DMS 273 (cell line): ENCODE data around the gene GLP2R.
A peak's percentile ranks its signal among the peaks of the same experiment; 100 is the strongest.

ENCODE experiments used
- DNase-seq: peaks from one replicate; lab custom pipeline; 2025; ENCODE audit not compliant: unreplicated experiment; lab: John Stamatoyannopoulos, UW

The GLP2R gene

DNA sequence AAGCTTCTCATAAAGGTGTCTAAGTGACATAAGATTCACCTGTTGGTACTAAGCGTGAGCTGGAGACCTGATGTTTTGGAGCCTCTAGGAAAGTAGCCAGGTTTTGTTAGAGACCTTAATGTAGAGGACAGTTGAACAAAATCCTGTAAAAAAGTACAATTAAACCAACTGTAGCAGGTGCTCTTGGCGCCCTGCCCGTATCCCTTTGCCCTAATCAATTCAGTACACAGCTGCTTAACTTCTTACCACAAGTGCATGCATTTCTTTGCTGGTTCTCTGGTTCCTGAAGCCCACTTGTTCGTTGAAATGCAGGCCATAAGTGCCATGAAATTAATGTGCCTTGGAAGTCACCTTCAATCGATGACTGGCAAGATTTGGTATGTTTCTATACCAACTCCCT lies 24.4 kb downstream of the GLP2R start:
- peak; percentile 30 for DNase-seq

DNA sequence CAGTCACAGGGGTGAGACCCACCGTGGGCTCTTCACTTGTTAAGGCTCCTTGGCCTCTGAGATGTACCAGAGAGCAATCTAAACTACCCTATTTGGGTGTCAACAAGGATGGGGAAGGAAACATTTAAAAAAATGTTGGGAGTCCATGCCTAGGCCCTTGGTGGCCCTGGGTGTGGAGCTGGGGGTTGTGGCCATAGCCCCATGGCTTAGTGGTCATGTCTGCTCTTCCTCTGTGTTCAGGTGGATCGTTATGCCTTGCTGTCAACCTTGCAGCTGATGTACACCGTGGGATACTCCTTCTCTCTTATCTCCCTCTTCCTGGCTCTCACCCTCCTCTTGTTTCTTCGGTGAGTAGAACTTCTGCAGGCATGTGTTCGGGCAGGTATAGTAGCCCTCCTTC lies 28.5 kb downstream of the GLP2R start:
- DNase-seq, result no peak

DNA sequence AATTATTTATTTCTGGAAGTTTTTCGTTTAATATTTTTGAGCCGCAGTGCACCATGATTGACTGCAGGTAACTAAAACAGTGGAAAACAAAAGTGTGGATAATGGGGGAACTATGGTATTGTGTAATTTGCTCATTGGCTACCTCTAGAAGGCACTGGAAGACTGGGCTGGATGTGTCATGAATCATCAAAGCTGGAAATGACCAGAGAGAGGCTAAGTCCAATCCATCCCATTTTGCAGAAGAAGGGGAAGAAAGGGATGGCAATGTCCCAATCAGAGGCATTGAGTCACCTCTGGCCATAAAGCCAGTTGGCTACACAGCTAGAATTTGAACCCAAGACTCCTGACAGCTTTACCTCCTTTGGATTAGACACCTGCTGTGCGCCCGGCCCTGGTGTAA lies 29.3 kb downstream of the GLP2R start:
- no peak for DNase-seq

DNA sequence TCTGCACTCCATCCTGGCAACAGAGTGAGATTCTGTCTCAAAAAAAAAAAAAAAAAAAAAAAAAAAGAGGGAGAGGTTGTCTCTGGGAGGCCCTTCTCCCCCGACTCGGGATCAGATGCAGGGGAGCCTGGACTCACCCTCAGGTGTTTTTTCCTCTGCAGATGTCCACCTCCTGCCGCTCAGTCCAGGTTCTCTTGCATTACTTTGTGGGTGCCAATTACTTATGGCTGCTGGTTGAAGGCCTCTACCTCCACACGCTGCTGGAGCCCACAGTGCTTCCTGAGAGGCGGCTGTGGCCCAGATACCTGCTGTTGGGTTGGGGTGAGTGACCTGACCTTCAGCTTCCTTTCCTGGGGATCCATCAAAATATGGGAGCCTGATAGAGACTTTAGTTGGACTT lies 34.1 kb downstream of the GLP2R start:
- no peak for DNase-seq

DNA sequence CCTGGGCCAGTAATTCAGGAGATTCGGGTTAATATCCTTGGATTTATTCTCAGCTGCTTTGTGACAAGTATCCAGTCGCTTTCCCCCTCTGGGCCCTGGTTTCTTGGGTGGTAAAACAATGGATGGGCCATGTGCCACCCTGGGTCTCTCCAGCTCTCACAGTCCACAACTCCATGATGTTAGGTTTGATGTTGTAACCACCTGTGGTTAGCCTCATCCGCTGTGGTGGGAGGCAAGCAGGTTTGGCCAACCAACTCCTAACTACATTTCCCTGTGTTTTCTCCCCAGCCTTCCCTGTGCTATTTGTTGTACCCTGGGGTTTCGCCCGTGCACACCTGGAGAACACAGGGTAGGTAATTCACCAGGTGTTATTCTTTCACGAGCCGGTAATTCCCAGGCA lies 35.1 kb downstream of the GLP2R start:
- DNase-seq, result no peak

DNA sequence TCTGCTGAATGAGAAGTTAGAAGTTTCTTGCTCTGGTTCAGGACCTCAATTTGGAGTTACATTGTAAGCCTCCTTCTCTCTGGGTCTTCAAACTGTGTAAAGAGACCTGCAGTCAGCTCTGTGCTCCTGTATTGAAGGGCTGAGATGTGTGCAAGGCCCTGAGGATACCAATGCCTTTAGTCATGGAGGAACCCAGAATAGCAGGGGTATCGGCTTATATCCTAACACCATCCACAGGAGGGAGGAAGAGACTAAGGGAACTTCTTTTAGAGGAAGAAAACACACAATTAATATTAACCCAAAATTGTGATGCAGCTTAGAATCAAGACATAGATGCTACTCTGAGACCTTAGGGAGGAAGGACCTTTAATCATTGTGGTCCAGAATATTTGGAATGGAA lies 36.5 kb downstream of the GLP2R start:
- no peak for DNase-seq

DNA sequence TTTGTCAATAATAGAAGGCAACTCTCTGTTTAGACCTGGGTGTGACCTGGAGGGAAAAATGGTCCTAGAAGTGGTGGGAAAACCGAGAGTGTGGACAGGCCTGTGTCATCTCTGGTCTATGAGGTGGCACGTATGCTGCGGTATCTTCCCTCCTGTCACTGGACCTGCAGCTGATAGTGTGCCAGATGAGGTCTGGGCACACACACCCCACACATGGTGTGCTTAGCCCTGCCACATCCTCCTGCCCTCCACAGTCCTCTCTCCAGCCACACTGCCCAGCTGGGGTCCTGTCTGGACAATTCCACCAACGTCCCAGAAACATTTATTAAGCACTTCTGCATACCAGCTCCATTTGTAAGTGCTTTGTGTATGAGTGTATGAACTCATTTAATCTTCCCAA lies 37.2 kb downstream of the GLP2R start:
- DNase-seq, result no peak

DNA sequence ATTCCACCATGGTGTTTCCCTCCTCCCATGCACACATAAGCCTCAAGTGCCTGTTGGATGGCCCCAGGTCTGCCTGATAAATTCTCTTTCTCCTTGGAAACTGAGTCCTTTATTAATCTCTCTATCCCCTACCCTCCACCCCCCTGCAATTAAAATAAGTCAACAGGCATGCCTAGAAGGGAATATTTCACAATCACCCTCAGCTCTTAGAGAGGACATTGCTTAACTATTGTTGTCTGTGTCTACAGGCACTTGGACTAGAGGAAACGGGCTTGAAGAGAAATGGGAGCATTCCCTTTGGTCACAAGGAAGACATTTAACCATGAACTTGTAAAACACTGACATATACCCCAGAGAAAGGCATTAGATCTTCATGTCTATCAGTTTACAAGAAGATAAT lies 39.9 kb downstream of the GLP2R start:
- DNase-seq, result no peak

DNA sequence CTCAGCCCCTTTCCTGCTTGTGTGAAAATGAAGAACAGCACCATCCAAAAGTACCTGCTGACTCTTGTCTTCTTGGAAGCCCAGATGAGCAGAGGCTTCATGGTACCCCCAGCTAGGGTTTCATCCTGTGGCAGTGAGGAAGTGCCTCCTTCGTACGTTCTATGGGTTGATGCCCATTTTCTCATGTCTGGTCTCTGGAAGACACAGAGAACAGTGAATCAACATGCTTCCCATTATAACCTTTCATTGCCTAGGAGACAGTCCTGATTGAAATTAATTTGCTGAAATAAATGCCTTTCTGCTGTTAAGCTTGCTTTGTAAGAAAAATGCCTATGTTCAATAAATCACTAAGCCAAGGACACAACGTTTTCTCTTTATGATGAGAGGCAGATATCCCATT lies 42.8 kb downstream of the GLP2R start:
- no peak for DNase-seq

DNA sequence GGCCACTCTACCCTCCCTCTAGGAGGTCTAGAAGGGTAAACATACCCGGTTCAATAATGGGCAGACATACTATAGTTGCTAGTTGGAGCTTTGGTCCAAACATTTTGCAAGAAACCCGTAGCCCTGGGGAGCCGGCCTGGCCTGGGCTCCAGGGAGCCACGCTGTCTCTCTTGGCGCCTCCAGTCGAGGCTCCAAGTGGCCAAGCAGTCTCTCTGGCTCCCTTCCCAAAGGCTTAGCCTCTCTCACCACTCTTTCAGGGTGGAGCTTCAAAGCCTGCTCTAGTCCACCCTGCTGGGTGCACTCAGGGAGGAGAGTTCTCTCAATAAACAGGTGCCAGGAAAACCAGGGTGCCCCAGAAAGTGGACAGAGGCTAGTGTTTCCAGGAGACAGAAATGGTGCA lies 47.1 kb downstream of the GLP2R start:
- no peak for DNase-seq

DNA sequence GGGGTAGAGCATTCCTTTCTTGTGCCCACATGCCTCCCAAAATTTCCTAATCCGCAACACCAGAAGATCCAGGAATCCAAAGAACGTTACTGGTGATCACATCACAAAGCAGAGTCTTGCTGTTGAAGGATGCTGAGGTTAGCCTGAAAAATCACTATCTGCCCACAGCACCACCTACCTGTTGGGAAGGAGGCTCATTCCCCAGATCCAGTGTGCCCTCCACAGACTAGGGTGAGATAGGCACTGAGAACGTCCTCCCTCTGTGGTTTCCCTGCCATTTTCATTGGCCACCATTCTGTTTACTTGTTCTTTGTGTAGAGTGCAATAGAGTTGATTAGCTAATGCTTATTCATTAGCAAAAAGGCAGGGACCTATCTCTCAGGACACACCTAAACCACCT lies 49.0 kb downstream of the GLP2R start:
- DNase-seq, result no peak

DNA sequence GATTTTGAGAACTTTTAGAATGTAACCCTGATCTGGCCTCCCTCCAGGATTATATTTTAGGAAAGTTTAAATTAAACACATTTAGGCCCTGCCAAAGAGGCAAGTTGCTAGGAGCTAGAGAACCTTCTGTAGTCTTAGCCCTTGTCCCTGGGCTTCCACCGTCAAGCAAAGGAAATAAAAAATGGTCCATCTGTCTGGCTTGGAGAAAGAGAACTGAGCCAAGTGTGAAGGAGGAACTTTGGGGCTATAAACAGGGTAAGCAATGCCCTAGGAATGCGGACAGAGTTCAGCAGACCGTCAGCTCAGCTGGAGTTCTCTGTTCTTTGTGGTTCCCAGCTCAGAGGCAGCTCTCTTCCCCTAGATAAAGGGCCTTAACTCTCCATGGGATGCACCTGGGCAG lies 49.7 kb downstream of the GLP2R start:
- DNase-seq, result no peak

DNA sequence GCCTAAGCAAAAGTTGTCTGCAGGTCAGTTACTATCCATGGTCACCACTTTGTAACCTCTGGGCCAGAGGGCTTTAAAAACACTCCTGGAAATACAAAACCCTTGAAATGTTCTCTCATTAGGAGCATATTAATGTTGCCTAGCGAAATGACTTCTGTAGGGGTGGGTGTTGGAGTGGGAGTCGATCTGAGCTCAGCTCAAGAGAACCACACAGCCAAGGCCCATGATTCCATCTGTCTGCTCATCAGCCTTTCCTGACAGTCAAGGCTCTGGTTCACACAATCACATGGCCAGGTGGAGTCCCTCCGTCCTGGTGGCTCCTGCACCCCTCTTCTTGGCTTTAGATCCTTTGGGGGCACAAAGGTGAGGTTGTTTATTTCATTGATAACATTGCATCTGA lies 52.6 kb downstream of the GLP2R start:
- no peak for DNase-seq

DNA sequence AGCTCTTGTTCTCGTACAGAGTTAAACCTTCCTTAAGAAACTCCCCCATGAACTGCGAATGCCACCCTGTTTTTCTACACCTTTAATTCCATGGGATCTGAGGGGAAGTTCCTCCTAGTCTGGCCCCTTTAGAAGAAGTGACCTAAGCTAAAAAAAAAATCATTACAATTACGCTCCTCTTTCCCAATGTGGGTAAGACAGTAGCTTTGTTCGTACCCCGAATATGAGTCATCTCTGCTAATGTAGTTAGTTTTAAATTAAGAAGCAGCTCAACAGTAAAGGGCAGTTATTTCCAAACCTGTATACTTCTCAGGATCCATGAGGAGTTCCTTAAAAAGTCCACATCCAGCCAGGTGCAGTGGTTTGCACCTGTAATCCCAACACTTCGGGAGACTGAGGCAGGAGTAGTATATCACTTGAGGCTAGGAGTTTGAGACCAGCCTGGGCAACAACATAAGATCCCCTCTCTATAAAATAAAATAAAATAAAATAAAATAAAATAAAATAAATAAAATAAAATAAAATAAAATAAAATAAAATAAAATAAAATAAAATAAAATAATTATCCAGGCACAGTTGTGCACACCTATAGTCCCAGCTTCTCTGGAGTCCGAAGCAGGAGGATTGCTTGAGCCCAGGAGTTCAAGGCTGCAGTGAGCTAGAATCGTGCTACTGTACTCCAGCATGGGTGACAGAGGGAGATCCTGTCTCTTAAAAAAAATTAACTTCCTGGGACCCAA lies 53.2 kb downstream of the GLP2R start:
- DNase-seq, result no peak

DNA sequence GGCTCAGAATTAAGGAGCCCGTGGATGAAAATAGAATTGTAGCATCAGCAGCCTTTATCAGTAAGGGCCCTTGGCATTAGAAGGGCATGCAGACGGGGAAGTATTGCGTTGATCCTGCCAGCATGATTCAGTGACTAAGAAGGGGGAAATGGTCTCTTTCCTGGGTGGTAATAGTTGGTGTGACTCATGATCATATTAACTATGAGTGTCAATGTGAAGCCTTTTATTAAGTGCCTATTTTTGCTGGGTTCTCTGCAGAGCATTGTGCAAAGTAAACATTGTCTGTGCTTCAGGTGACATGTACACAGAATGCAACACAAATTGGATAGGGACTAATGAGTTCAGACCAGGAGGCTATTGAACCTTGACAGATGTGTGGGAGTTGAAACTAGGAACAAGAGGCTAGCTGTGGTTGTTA lies 54.9 kb downstream of the GLP2R start:
- DNase-seq, result no peak

DNA sequence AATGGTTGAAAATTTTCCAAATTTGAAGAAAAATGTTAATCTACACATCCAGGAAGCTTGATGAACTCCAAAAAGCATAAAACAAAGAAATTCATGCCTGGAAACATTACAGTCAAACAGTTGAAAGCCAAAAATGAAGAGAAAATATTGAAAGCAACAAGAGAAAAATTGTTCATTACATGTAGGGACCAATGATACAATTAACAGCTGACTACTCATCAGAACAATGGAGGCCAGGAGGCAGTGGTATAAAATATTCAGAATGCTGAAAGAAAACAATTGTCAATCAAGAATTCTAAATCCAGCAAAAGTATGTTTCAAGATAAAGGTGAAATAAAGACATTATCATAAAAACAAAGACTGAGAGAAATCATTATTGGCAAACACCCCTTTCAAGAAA lies 57.7 kb downstream of the GLP2R start:
- no peak for DNase-seq

DNA sequence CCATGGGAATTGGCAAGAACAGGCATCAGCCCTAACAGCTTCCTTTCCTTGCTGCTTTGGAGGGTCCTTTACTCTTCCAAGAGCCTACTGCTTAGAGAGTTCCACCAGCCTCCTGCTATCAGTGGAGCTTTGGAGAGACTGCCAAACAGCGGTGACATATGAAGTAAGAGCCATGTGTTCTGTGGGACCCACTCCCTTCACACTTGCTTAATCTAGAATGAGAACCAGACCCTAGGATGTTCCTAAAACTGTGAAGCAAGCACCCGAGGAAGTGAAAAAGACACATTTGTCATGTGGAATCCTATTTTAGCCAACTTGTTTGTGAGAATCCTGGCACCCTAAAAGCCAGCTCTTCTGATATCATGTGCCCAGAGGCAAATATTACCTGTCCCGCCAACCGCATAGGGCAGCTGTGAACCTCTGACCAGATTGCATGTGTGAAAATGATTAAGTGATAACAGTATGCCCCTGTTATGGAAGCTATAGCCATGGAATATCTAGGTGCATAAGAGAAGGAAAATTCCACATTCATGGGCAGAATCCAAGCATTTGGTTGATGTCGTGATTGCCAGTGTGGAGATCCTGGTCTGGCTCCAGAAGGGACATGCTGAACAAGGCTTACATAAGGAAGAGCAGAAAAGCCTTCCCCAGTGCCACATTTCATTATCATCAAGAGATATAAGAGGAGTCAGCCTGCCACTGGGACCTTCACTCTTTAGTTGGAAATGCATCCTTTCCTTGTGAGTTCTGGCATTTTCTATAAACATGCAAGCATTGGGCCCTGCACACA lies 60.6 kb downstream of the GLP2R start:
- no peak for DNase-seq

DNA sequence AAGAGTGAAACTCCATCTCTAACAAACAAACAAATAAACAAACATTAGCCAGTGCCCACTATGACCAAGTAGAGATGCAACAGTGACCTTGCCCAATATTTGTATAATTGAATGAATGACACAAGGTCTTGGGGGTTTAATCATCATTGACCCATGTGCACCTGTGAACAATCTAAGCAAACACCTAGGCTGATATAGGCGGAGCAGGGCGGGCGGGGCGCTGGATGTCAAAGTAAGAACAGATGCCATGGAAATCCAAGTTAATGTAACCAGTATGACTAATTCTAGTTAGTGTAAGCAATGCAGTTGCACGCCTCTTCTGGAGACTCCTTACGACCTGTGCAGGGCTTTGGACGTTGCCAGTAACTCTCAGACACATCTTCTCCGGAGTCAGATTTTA lies 61.8 kb downstream of the GLP2R start:
- no peak for DNase-seq

DNA sequence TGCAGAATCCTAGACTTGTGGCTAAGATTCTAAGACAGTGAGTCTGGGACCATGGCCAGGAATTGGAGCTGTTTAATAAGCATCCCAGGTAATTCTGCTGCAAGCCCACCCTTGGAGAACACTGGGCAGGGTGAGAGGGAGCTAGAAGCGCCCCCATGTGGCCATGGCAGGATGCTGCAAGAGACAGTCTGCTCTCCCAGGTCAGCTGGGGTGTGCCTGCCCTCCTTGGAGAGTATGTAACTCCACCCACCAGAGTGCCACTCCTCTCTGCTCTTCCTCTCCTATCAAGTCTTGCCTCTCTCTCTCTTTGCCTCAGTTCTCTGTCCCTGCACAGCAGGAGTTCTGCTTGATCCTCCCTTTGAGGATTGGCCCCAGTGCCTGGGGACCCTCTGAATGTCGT lies 64.4 kb downstream of the GLP2R start:
- DNase-seq, result peak; percentile 60

DNA sequence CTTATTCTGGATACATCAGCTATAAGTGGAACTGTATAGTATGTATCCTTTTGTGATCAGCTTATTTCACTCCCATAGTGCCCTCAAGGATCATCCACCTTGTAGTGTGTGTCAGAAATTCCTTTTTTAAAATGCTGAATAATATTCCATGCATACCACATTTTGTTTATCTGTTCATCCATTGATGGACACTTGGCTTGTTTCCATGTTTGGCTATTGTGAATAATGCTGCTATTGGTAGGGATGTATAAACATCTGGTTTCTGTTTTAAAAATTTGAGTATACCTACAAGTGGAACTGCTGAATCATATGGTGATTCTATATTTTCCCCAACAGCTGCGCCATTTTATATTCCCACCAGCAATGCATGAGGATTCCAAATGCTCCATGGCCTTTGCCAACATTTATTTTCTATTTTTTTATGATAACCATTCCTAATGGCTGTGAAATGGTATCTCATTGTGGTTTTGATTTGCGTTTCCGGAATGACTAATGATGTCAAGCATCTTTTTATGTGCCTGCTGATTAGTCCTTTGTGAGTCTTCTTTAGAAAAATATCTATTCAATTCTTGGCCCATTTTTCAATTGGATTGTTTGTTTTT lies 67.8 kb downstream of the GLP2R start:
- DNase-seq, result no peak

DNA sequence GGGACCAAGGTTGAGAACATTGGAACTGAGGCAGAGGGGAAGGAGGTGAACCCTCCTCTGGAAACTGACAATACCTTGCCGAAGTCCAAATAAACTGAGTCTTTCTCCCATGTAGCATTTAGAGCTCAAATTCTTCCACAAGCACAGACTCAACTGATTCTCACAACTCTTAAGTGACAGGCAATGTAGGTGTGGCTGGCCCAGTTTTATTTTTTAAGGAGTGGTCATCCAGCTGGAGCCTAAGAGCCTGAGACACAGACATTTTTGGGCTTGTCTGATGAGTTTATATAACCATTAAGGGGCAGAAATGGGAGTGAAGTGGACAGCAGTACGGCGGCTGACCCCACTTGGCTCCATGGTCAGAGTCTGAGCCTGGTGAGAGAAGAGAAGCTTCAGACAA lies 68.5 kb downstream of the GLP2R start:
- DNase-seq, result no peak

DNA sequence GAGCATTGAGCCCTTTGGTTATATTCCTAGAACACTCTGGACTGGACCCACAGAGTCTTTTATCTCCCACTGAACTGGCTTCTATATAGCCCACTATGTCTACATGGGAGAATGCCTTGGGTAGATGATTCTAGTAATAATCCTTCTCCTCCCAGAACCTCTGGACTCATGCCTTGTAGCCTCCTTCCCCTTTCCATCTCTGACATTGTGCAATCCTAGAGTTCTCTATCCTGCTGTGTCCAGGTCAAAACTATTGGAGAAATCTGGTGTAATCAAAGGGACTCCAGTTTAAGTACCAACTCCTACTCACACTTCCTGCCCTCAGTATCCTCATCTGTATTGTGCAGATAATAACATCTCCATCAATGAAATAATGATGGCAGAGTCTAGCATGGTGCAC lies 70.2 kb downstream of the GLP2R start:
- no peak for DNase-seq
